Measurements from ENCODE around the gene DMC1. TPM values are rescaled to one million over a fixed set of nuclear protein-coding genes. Genes with fewer than 3 reads are reported as not detected.

DMC1 gene
- total and polyA plus RNA-seq, 2 donors (not counting 3 experiments of a cell fraction or from before 2014, with no cell fraction given), result 0.22 to 0.91 TPM

- Histone ChIP-seq H3K27me3 (ENCODE audit: control insufficient read depth in 2 of 2, insufficient read depth in 2 of 2, low read length in 2 of 2) (no peaks in the 10 kb centered on the region), H3K27ac (ENCODE audit: insufficient read depth, low read depth, low read length) (no peak overlapping the region), H3K4me1 (ENCODE audit: control insufficient read depth, extremely low read depth, insufficient read depth, low read length) (peaks cover 13% of the 10 kb centered on the region), H3K4me2 (ENCODE audit: insufficient read depth, low read length) (no peak overlapping the region), H4K20me1 (replicated peaks; ENCODE audit: control insufficient read depth, extremely low read depth, insufficient read depth, low read length) (no peaks in the 10 kb centered on the region), H3K36me3 (ENCODE audit: control insufficient read depth in 2 of 2, extremely low read depth in 1 of 2, insufficient read depth in 2 of 2, low read length in 2 of 2) (no peaks in the 10 kb centered on the region), H3K79me2 (ENCODE audit: control insufficient read depth, insufficient read depth, low read length) (peaks cover 2% of the 10 kb centered on the region), H3K4me3 (replicated peaks in 1 of 3; ENCODE audit: insufficient read depth in 1 of 3, low read depth in 1 of 3, low read length in 3 of 3) (no peak overlapping the region), H2AFZ (ENCODE audit: low read depth, low read length) (no peak overlapping the region), H3K9ac (replicated peaks; ENCODE audit: extremely low read depth, insufficient read depth, low read length) (no peak overlapping the region), H3K9me1 (replicated peaks; ENCODE audit: control insufficient read depth, extremely low read depth, insufficient read depth, low read length) (no peaks in the 10 kb centered on the region), H3K9me3 (replicated peaks; ENCODE audit: control insufficient read depth, insufficient read depth, low read length) (no peaks in the 10 kb centered on the region)
- FAIRE-seq (no peak), DNase-seq (ENCODE audit: low read depth, low spot score) (no peak)
- CTCF ChIA-PET, result interaction anchor here (0.6 to 1.7 kb wide), 5 partner anchors 14 to 417 kb away, joined by 3 to 5 read pairs (median 3); partner anchors contain the start of gene TOMM22
- POLR2A ChIA-PET, result no interaction called here
- dilution Hi-C loops (cut with MboI; ENCODE audit: extremely low pct_ligation_motif_present, low sequenced_read_pairs) (no loop called here), intact Hi-C loops (cut with micrococcal nuclease) (no loop called here)
- TF ChIP-seq JUN (IDR thresholded peaks at IDR 0.05; ENCODE audit: borderline replicate concordance, insufficient read depth, insufficient read length, low read depth) (no peak), POLR2A (IDR thresholded peaks at IDR 0.05; ENCODE audit: low read depth, low read length) (no peak), GATA2 (IDR thresholded peaks at IDR 0.05; ENCODE audit: insufficient read depth, insufficient read length, low read depth, low read length) (no peak), CTCF (IDR thresholded peaks at IDR 0.05; ENCODE audit: extremely low read depth in 1 of 2, insufficient read depth in 1 of 2, low read depth in 1 of 2, low read length in 2 of 2) (no peak)
- BruUV-seq (replicated peaks), result no TSS peak
Measured at GRCh38 chr22:38469306-38469781, 100.6 kb downstream of the DMC1 start.

Other genes with a start within 250 kb of the DMC1 start
- gene KCNJ4, start 115.0 kb downstream of the DMC1 start, total RNA-seq, result not detected in 2 replicates
- gene KCNJ4, start 115.0 kb downstream of the DMC1 start, polyA plus RNA-seq, result not detected in 2 replicates
- 28.6 and 40.2 TPM in 2 replicates for gene KDELR3, start 102.1 kb downstream of the DMC1 start, total RNA-seq
- gene KDELR3, start 102.1 kb downstream of the DMC1 start, polyA plus RNA-seq, result 61.3 and 64.2 TPM in 2 replicates
- gene DDX17, start 63.9 kb downstream of the DMC1 start, total RNA-seq, result 377 and 393 TPM in 2 replicates
- gene DDX17, start 63.9 kb downstream of the DMC1 start, polyA plus RNA-seq, result 402 and 454 TPM in 2 replicates
- 1.4 and 1.9 TPM in 2 replicates for gene FAM227A, start 86.2 kb upstream of the DMC1 start, total RNA-seq
- 0.49 and 0.58 TPM in 2 replicates for gene FAM227A, start 86.2 kb upstream of the DMC1 start, polyA plus RNA-seq
- gene CBY1, start 86.5 kb upstream of the DMC1 start, total RNA-seq, result 34.4 and 37.0 TPM in 2 replicates
- 38.9 and 41.8 TPM in 2 replicates for gene CBY1, start 86.5 kb upstream of the DMC1 start, polyA plus RNA-seq
- 98.6 and 98.8 TPM in 2 replicates for gene TOMM22, start 111.8 kb upstream of the DMC1 start, total RNA-seq
- gene TOMM22, start 111.8 kb upstream of the DMC1 start, polyA plus RNA-seq, result 51.8 and 62.3 TPM in 2 replicates
- 64.9 and 73.1 TPM in 2 replicates for gene JOSD1, start 130.8 kb upstream of the DMC1 start, total RNA-seq
- gene JOSD1, start 130.8 kb upstream of the DMC1 start, polyA plus RNA-seq, result 57.2 and 61.7 TPM in 2 replicates
- gene GTPBP1, start 135.8 kb upstream of the DMC1 start, total RNA-seq, result 43.9 and 50.3 TPM in 2 replicates
- 27.1 and 29.8 TPM in 2 replicates for gene GTPBP1, start 135.8 kb upstream of the DMC1 start, polyA plus RNA-seq
- 133 and 137 TPM in 2 replicates for gene SUN2, start 185.8 kb upstream of the DMC1 start, total RNA-seq
- 74.2 and 76.7 TPM in 2 replicates for gene SUN2, start 185.8 kb upstream of the DMC1 start, polyA plus RNA-seq
- gene DNAL4, start 224.0 kb upstream of the DMC1 start, total RNA-seq, result 12.2 and 12.9 TPM in 2 replicates
- 22.7 and 24.7 TPM in 2 replicates for gene DNAL4, start 224.0 kb upstream of the DMC1 start, polyA plus RNA-seq

All from endothelial cell of umbilical vein (primary cell).